Hippocampal formation (tissue), 2 donors: ENCODE measurements around the gene CORO7.

Source experiments
- DNase-seq, 2 donors: peaks; one replicate each; lab custom pipeline; 2025; lab: John Stamatoyannopoulos, UW

The CORO7 gene

DNA sequence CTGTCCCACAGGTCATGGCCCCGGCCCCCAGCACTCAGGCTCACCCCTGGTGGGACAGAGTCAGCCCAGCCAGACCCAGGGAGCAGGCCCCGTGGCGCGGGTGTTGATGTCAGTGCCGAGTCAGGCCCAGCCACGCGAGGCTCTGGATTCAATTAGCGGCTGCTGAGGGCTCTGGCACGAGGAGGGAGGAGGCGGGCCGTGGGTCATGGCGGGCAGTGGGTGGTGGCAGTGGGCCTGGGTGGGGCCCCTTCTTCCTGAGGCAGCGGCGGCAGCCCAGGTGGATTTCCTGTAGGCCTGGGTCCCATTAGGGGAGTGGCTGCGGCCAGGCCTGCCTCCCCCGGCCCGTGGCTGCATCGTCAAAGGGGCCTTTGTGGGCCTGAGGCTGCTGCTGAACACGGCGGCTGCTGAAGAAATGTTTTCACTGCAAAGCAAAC, 31.9 kb downstream of the CORO7 start:
- no peak for DNase-seq

DNA sequence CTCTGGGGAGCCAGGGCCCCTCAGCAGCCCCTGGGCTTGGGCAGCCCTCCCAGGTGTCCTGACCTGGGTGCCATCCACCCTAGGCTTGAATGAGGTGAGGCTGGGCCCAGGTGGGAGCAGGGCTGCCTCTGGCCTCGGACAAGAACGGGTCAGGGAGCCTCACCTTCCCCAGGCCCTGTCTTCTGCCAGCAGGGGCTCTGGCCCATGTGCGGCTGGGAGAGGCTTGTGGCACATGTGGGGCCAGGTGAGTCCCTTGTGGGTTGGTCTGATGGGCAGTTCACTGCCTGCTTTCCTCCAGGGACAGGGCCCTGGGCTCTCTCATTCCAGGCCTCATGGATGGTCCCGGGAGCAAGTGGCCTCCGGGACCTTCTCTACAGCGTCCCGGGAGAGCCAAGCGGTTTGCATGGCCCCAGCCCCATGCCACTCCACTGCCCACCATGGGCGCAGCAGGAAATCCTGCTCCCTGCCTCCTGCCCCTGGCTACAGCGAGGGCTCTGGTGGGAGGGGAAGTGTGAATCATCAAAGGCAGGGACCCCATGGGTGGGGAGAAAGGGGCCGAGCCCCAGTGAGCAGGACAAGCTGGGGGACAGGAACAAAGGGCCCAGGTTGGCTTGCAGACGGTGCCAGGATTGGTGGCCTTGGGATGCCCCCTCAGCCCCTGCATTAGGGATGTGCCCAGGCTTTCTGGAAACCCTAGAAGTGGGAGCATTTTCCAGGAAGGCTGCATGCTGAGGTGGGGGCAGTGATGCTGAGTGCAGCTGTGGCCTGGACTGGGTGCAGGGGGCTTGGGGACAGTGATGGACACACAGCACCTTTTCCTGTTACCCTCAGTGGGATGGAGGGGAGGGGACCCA, 32.6 kb downstream of the CORO7 start:
- no peak for DNase-seq

DNA sequence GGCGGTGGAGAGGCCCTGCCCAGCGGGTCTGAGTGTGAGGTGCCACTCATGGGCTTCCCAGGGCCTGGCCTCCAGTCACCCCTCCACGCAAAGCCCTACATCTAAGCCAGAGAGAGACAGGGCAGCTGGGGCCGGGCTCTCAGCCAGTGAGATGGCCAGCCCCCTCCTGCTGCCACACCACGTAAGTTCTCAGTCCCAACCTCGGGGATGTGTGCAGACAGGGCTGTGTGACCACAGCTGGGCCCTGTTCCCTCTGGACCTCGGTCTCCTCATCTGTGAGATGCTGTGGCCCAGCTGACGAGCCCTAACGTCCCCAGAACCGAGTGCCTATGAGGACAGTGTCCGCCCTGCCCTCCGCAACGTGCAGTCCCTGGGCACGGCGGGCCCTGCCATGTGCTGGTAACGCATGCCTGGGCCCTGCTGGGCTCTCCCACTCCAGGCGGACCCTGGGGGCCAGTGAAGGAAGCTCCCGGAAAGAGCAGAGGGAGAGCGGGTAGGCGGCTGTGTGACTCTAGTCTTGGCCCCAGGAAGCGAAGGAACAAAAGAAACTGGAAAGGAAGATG, 33.5 kb downstream of the CORO7 start:
- DNase-seq: no peak

DNA sequence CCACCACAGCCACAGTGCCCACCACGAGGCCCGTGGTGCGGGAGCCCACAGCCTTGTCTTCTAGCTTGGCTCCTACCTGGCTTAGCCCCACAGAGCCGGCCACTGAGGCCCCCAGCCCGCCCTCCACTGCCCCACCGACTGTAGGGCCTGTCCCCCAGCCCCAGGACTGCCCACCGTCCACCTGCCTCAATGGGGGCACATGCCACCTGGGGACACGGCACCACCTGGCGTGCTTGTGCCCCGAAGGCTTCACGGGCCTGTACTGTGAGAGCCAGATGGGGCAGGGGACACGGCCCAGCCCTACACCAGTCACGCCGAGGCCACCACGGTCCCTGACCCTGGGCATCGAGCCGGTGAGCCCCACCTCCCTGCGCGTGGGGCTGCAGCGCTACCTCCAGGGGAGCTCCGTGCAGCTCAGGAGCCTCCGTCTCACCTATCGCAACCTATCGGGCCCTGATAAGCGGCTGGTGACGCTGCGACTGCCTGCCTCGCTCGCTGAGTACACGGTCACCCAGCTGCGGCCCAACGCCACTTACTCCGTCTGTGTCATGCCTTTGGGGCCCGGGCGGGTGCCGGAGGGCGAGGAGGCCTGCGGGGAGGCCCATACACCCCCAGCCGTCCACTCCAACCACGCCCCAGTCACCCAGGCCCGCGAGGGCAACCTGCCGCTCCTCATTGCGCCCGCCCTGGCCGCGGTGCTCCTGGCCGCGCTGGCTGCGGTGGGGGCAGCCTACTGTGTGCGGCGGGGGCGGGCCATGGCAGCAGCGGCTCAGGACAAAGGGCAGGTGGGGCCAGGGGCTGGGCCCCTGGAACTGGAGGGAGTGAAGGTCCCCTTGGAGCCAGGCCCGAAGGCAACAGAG, 34.2 kb downstream of the CORO7 start:
- DNase-seq: no peak

DNA sequence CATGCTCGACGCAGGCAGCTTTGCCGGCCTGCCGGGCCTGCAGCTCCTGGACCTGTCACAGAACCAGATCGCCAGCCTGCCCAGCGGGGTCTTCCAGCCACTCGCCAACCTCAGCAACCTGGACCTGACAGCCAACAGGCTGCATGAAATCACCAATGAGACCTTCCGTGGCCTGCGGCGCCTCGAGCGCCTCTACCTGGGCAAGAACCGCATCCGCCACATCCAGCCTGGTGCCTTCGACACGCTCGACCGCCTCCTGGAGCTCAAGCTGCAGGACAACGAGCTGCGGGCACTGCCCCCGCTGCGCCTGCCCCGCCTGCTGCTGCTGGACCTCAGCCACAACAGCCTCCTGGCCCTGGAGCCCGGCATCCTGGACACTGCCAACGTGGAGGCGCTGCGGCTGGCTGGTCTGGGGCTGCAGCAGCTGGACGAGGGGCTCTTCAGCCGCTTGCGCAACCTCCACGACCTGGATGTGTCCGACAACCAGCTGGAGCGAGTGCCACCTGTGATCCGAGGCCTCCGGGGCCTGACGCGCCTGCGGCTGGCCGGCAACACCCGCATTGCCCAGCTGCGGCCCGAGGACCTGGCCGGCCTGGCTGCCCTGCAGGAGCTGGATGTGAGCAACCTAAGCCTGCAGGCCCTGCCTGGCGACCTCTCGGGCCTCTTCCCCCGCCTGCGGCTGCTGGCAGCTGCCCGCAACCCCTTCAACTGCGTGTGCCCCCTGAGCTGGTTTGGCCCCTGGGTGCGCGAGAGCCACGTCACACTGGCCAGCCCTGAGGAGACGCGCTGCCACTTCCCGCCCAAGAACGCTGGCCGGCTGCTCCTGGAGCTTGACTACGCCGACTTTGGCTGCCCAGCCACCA, 35.1 kb downstream of the CORO7 start:
- peak in 1 of 2 donors; percentile 55 for DNase-seq

DNA sequence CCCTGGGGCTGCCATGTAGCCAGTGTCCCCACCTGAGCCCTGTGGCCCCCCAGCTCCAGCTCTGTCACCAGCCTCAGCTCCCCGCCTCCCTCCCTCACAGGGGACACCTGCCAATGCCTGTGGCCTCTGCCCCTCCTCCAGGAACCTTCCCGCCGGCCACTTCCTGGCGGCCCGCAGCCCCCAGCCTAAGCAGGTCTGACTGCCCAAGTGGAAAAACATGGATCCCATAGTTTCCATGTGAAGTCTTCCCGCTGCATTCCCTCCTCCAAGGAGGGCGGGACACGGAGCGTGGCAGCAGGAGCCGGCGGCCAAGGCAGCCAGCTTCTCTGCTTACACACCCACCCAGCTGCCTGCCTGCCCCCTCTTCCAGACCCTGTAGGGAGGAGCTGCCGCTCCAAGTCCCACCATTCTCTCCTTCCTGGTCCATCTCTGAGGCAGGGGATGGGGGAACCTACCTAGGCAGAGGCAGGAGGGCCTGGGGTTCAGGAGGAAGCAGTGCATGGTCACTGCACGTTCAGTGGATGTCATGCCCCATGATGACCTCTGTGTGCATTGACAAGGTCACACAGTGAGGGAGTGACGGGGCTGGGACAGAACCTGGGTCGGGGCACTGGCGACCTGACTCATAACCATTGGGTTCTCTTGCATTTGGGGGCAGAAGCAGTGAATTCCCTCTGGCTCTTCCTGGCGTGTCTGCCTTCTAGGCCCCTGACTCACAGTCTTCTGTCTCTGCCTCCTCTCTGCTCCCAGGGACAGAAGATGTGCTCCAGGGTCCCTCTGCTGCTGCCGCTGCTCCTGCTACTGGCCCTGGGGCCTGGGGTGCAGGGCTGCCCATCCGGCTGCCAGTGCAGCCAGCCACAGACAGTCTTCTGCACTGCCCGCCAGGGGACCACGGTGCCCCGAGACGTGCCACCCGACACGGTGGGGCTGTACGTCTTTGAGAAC, 36.0 kb downstream of the CORO7 start:
- DNase-seq: no peak

DNA sequence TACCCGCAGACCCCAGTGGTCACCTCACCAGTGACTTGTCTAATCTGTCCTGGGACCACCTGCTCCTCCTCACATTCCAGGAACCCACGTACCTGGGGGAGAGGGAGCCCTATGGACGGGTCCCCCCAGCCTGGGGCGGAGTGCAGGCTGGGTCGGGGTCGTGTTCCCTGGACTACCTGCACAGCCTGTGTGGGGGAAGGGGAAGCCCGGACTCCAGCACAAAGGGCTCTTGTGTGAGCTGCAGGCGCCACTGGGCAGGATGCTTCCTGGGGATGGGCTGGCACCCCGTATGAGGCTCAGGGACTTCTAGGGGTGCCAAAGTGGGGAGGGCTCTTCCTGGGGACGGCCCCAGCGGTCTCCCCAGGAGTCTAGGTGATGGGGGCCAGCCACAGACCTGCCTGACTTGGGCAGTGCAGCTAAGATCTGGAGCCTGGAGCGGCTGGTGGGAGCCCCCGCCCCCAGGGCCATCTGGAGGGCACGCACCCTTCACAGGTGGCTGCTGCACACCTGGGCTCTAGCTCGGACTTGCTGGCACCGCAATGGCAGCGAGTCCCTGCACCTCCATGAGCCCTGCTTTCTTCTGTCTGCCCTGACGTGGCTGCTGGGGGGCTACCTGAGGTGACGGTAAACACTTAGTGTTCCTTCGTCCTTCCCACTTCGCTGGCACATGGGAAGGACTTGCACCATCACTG, 37.3 kb downstream of the CORO7 start:
- no peak for DNase-seq

DNA sequence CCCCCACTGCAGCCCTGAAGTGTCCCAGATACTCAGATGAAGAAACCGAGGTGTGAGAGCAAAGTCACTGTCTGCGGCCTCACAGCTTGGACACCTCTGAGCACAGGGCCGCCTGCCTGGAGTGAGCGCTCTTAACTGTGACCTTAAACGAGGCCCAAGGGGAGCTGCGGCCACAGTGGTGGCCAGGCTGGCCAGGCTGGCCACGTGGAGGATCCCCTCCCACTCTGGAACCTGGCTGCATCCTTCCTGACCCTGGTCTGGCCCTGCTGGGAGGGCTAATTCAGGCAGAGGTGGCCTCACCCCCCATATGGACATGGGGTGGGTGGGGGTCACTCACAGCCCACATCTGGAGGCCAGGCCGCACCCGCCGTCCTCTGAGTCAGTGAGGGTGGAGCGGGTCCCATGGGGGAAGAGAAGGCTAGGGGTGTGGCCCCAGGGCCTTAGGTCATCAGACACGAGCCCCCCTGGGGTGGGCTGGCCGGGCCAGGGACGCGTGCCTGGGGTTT, 38.2 kb downstream of the CORO7 start:
- DNase-seq: no peak

DNA sequence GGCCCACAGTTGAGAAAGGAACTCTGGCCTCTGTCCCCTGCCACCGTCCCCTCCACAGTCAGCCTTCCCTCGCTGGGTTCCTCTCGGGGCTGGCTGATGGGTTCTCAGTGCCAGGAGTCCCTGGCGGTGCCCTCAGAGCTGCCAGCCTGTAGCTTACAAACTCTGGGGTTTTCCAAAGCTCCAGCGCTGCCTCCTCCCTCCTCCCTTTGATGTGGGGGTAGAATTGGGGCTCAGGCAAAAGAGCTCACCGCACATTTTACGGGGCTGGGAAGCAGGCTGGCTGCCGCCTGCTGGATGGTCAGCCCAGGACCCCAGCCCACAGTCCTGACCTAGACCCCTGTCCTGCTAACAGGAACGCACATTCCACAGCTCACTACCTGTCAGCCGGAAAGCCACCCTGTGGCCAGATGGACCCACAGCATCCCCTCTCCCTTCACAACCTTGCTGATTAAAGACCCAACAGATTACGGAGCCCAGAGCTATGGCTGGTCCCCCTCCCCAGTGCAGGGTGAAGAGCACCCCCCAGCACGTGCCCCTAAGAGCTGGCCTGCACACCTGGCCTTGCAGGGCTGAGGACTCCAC, 38.7 kb downstream of the CORO7 start:
- DNase-seq: peak in 1 of 2 donors; percentile 17

DNA sequence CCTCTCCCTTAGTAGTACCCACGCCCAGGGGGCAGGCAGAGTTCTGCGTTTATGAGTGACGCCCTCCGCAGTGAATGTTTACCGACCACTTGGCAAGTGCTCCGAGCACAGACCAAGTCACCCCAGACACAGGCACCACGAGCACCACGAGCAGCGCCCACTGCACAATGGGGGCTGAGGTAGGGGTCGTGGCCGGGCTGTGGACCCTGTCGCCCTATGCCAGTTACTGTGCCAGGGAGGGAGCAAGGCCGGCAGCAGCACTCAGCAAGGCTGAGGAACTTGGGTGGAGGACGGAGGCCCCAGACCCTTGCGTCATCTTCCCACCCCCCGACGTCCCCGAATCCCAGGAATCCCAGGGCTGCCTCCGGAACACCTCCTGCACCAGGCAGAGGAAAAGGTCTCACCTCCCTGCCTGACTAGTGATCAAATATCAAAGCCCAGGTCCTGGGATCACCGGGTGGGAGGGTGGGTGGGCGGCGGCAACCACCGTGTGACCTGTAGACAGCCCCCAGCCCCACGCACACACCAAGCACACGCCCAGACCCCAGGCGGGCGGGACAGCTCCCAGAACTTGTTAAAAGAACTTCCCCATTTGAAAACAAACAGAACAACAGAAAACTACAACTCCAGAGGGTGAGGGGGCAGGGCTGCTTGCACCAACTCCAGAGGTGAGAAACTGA, 39.4 kb downstream of the CORO7 start:
- DNase-seq: no peak

DNA sequence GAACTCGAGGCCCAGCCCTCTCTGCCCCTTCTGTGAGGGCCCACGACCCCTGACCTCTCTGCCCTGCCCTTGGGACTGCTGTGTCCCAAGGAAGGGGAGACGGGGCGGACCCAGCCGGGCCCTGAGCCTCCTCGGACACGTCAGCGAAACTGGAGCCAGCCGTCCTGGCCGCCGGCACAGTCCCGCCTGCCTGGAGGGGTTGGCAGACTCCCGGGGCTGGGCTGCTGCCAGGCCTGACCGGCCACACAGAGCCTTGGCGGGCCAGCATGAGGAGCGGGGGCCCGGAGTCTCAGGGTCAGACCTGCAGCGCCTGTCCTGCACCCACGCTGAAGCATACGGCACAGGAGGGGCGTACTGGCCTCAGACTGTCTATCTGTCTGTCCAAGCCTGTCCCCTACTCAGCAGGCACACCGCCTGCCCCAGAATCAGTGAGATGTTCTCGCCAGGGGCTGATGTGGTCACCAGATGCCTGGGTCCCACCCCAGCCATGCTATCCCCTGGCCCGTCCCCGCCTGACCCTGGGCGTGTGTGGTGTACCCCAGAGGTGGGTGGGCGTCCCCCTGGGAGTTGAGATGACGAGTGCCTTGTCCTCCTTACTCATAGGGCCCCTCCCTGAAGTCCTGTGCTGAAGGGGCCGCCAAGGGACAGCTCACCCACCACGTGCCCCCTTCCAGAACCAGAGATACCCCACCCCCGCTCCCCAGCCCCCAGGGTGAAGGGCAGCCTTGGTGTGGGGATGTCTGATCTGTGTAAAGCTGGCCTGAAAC, 40.1 kb downstream of the CORO7 start:
- DNase-seq: peak; percentile 57 to 78

DNA sequence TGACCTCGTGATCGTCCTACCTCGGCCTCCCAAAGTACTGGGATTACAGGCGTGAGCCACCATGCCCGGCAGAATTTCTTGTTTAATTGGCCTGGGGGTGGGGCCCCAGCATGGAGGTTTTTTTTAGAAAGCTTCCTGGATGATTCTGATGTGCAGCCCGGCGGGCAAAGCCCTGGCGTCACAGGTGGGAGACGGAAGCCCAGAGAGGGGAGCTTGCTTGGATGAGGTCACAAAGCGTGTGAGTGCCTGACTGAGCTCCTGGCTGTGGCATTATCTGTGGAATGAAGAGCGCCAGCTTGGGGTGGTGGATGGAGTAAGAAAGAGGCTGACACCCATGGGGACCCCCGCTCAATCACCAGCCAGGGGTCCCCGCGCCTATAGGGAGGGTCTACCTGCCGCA, 40.7 kb downstream of the CORO7 start:
- no peak for DNase-seq

DNA sequence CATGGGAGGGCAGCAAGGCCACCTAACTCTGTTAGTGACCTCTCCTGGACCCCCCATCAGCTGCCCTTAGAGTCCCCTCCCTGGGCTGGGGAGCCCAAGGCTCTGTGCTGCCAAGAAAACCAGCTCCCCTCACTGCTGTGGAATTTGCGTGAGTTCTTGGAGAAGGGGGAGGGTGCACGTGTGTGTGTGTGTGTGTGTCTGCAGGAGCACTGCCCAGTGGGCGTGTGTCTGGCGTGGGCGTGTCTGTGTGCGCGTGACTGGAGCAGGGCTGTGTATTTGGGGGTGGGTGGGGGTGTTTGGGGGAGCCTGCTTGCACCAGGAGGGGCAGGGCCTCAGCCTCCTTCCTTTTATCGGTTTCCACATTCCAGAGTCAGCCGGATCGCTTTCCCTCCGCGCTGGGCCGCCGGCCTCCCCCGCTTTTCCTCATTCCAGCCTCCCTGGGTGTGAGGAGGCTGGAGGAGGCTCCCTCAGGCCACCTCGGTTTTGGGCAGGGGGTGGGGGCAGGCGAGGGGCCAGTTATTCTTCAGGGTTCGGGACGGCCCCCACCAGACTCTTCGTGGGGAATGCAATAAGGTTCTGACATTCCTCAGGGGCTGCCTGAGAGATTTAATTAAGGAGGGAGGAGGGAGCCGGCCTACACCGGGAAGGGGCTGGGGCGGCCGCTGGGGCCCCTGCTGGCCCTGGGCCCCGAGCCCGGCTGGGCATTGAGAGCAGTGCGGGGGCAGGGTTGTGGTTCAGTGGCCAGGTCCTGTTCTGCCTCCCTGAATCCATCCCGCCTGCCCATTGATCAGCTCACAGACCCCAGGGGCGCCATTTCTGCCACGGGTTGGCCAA, 42.3 kb downstream of the CORO7 start:
- DNase-seq: peak; percentile 17 to 31

DNA sequence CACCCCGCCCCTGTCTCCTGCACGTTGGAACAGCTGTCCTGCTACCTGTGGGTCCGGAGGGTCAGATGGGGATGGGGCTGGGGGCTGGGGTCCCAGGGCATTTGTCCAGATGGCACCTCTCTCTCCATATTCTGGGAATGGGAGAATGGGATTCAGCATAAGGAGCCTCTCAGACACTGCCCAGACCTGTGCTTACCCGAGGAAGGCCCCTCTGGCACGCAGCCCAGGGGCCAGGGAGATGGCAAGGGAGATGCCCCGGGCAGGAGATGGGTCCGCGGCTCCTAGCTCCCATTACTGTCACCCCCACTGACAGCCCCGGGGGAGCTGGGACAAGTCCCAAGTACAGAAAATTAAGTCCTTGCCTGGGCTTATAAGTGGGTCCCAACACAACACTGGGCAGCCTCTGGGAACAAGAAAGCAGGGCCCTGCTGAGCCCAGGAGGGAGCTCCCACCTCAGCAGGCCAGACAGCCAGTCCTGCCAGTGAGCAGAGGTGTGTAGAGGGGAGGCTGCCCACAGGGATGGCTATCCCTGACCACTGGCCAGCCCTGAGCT, 43.0 kb downstream of the CORO7 start:
- DNase-seq: no peak

DNA sequence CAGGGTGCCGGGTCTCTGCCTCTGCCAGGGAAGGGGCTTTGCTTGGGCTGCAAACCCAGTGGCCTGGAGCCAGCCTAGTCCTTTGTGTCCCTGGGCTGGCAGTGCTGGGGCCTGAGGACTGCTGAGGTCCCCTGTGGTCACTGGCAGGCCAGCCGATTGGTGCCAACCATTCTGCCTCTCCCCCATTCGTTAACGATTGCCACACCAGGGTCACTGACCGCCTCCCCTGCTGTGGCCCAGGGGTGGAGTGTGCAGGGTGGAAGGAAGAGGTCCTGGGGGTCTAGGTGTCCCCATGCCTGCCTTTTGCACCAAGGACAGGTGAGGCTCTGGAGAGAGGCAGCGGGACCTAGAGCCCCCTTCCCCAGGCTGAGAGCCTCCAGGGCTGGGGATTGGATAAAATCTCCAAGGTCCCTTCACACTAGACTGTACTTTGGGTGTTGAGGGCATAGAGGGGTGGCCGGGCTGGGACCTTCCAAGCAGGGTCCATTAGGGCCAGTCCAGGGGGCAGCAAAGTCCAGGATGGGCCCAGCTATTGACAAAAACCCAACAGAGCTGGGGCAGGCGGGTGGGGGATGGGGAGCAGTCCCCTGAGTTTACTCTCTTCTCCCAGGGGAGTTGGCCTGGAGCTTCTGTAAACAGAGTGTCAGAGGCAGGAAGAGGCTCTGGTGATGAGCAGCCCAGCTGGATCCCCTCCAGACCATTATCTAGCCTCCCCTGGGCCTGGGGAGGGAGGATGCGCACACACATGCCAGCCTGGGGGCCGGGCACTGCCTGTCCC, 43.6 kb downstream of the CORO7 start:
- peak in 1 of 2 donors; percentile 38 for DNase-seq

DNA sequence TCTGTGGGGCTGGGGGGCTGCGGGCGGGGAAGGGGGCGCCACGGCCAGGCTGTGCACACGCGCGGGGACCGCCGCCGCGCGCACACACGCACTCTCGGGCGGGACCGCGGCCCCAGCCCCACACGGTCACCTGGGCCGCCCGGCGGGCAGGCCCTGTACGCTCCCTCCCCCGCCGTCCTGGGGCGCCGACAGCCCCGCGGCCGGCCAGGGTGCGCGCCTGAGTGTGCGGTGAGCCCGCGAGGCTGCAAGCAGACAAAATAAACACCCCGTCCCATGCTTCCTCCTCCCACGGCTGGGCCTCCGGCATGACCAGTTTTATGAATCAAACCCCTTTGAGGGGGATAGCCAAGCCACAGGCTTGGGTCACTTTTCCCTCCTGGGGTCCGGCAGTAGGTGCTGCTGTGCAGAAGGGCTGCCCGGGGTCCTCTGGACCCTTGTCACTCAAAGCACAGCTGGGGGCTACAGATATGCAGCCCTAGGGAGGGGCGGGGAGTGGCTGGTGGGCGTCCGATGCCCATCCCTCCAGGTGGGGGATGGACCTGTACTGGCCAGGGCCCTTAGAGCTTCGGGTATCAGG, 44.3 kb downstream of the CORO7 start:
- DNase-seq: no peak
